Measurements from ENCODE around the gene RASGRP3.

- TF ChIP-seq CTCF (conservative IDR thresholded peaks at IDR 0.05; ENCODE audit: low read depth, low read length) (no peak), EZH2 (IDR thresholded peaks at IDR 0.05; ENCODE audit: borderline replicate concordance, low read depth, low read length, poor library complexity, severe bottlenecking) (no peak)
Observed at GRCh38 chr2:33606622-33607021, 130.2 kb downstream of the RASGRP3 start.
